ENCODE measurements around the gene CKAP4.
"Not testable (repeated sequence)": the region's sequence is repeated elsewhere in the genome, so short reads cannot be mapped to it uniquely, and the experiment has no call there.

- not testable (repeated sequence) for TF ChIP-seq CTCF (conservative IDR thresholded peaks at IDR 0.05); ZFX (IDR thresholded peaks at IDR 0.05)
Observed at GRCh38 chr12:106286576-106287162, 38.8 kb upstream of the CKAP4 start.

Measured in C4-2B (cell line).